ENCODE data around the gene C19orf81. TPM values are rescaled to one million over a fixed set of nuclear protein-coding genes. Genes with fewer than 3 reads are reported as not detected.

C19orf81 gene
- total and polyA plus RNA-seq, 10 donors = not detected

DNA sequence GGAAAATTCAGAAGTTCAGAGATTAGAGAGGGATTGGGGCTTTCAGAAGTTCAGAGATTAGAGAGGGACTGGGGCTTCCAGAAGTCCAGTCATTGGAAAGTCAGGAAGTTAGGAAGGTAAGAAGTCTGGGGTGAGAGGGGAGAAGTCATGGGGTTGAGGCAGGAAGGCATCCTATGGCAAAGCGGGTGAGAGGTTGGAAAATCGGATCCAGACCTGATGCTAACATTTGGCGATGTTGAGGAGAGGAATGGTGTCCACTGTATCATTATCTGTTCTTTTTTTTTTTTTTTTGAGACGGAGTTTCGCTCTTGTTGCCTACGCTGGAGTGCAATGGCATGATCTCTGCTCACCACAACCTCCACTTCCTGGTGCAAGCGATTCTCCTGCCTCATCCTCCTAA is 20.7 kb upstream of the C19orf81 start:
- no peak overlapping the region for H3K4me3 ChIP-seq
- peaks cover 0 to 21% (median 14%) of the 10 kb centered on the region in 8 donors for H3K9me3 ChIP-seq
- peaks cover 0 to 40% (median 0%) of the 10 kb centered on the region in 7 donors for H3K27me3 ChIP-seq (replicated peaks in 1 of 7)
- H3K36me3 ChIP-seq = no peaks in the 10 kb centered on the region
- intact Hi-C loops (cut with DNase I; ENCODE audit: low total_unique reads) = no loop called here
- TF ChIP-seq CTCF (IDR thresholded peaks at IDR 0.05 in 8 of 11, conservative IDR thresholded peaks at IDR 0.05 in 3 of 11) = no peak
- no peak for TF ChIP-seq POLR2AphosphoS5 (IDR thresholded peaks at IDR 0.05)
- no peak for TF ChIP-seq POLR2A (IDR thresholded peaks at IDR 0.05)
- H3K27ac ChIP-seq = no peak overlapping the region
- DNase-seq = no peak
- 88 to 93% (median 91%) methylated on average over 7 of the region's 7 CpGs for WGBS, 5 donors
- no peaks in the 10 kb centered on the region for H3K4me1 ChIP-seq

GRCh38 chr19:50629194-50629593 is 20.1 kb upstream of the C19orf81 start:
- H3K4me1 ChIP-seq = no peaks in the 10 kb centered on the region
- no peak for DNase-seq
- intact Hi-C loops (cut with DNase I; ENCODE audit: low total_unique reads) = no loop called here

DNA sequence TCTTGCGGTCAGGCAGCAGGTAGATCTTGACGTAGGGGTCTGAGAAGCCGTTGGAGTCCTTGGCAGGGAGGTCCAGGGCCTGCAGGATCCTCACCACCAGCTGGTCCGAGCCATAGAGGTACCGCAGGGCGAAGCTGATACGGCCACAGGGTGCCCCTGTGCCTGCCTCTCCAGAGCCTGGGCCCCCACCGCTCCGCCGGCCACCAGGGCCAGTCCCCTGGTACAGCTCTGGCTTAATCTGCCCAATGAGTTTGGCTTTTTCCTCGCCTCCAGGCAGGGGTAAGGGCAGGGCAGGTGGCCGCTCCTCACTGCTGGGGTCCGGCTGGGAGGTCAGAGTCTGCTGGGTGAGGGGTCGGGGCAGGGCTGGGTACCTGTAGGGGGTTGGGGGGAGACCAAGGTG is 19.4 kb upstream of the C19orf81 start:
- DNase-seq = peak; percentile 29
- Histone ChIP-seq H3K36me3 (no peaks in the 10 kb centered on the region), H3K27me3 (replicated peaks in 1 of 7) (peaks cover 0 to 48% (median 0%) of the 10 kb centered on the region in 7 donors), H3K9me3 (peaks cover 5 to 33% (median 26%) of the 10 kb centered on the region in 8 donors), H3K4me3 (no peak overlapping the region), H3K27ac (no peak overlapping the region), H3K4me1 (no peaks in the 10 kb centered on the region)
- intact Hi-C loops (cut with DNase I; ENCODE audit: low total_unique reads) = no loop called here
- no peak for TF ChIP-seq CTCF (IDR thresholded peaks at IDR 0.05 in 8 of 11, conservative IDR thresholded peaks at IDR 0.05 in 3 of 11)
- TF ChIP-seq POLR2AphosphoS5 (IDR thresholded peaks at IDR 0.05) = no peak
- TF ChIP-seq POLR2A (IDR thresholded peaks at IDR 0.05) = no peak
- WGBS, 5 donors = 74 to 87% (median 77%) methylated on average over 8 to 14 of the region's 14 CpGs

More at GRCh38 chr19:50629194-50629593, 20.1 kb upstream of the C19orf81 start:
- H3K4me3 ChIP-seq = no peak overlapping the region
- TF ChIP-seq POLR2AphosphoS5 (IDR thresholded peaks at IDR 0.05) = no peak
- no peak for TF ChIP-seq POLR2A (IDR thresholded peaks at IDR 0.05)
- TF ChIP-seq CTCF (IDR thresholded peaks at IDR 0.05 in 8 of 11, conservative IDR thresholded peaks at IDR 0.05 in 3 of 11) = no peak
- H3K27ac ChIP-seq = no peak overlapping the region
- peaks cover 5 to 27% (median 20%) of the 10 kb centered on the region in 8 donors for H3K9me3 ChIP-seq
- peaks cover 0 to 43% (median 0%) of the 10 kb centered on the region in 7 donors for H3K27me3 ChIP-seq (replicated peaks in 1 of 7)
- no peaks in the 10 kb centered on the region for H3K36me3 ChIP-seq
- 77 to 90% (median 85%) methylated on average over 18 to 20 of the region's 20 CpGs for WGBS, 5 donors

DNA sequence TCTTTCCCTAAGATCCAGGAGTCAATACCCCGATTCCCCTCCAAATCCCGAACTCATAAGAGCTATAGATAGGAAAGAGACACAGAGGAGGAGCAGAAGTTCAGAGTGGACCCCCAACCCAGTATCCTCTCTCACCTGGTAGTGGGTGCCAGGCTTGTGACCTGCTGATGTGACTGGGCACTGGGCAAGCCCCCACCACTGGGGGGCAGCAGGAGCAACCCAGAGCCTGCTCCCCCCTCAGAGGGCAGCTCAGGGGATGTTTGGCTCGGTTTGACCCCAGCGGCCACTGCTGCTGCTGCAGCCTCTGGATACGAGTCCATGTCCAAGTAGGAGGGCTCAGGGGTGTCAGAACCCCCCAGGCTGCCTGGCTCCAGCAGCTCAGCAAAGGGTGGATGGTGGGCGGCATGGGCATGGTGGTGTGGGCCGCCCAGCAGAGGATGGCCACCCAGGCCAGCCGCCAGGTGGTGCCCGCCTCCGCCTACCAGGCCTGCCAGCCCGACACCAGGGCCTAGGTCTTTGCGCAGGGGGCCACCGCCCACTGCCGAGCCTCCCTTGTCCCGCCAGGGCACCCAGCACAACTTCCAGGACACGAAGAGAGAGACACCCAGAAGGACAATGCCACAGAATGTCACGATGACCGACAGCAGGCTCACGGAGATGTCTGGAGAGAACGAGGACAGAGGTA is 17.0 kb upstream of the C19orf81 start:
- H3K27me3 ChIP-seq (replicated peaks in 1 of 7) = peaks cover 0 to 64% (median 8%) of the 10 kb centered on the region in 7 donors
- no peaks in the 10 kb centered on the region for H3K36me3 ChIP-seq
- peaks cover 5 to 51% (median 41%) of the 10 kb centered on the region in 8 donors for H3K9me3 ChIP-seq
- no peak for TF ChIP-seq POLR2A (IDR thresholded peaks at IDR 0.05)
- no peak for TF ChIP-seq CTCF (IDR thresholded peaks at IDR 0.05 in 8 of 11, conservative IDR thresholded peaks at IDR 0.05 in 3 of 11)
- H3K4me1 ChIP-seq = no peaks in the 10 kb centered on the region
- intact Hi-C loops (cut with DNase I; ENCODE audit: low total_unique reads) = no loop called here
- H3K4me3 ChIP-seq = no peak overlapping the region
- 61 to 80% (median 76%) methylated on average over 14 to 20 of the region's 20 CpGs for WGBS, 5 donors
- peak; percentile 43 for DNase-seq
- no peak overlapping the region for H3K27ac ChIP-seq

Measured in spleen (tissue), 11 donors.